ENCODE measurements around the gene TSPAN17.
"Not testable (repeated sequence)": the region's sequence is repeated elsewhere in the genome, so short reads cannot be mapped to it uniquely, and the experiment has no call there.

Gene TSPAN17

GRCh38 chr5:176690911-176691310, 43.6 kb downstream of the TSPAN17 start:
- Mint-ChIP-seq H3K27me3 (peaks cover 43% of the 10 kb centered on the region), H3K4me3 (no peak overlapping the region), H3K27ac (no peak overlapping the region)

GRCh38 chr5:176691524-176691923, 44.2 kb downstream of the TSPAN17 start:
- H3K4me1 Mint-ChIP-seq (ENCODE audit: low read depth): no peaks in the 10 kb centered on the region
- H3K27me3 Mint-ChIP-seq: peaks cover 45% of the 10 kb centered on the region
- no peaks in the 10 kb centered on the region for H3K36me3 Mint-ChIP-seq (ENCODE audit: low read depth)
- H3K27ac Mint-ChIP-seq: no peak overlapping the region
- no peak overlapping the region for H3K4me3 Mint-ChIP-seq
- H3K9me3 Mint-ChIP-seq: no peaks in the 10 kb centered on the region

More at GRCh38 chr5:176690911-176691310, 43.6 kb downstream of the TSPAN17 start:
- H3K9me3 Mint-ChIP-seq: peaks cover 1% of the 10 kb centered on the region
- H3K4me1 Mint-ChIP-seq (ENCODE audit: low read depth): no peaks in the 10 kb centered on the region
- no peaks in the 10 kb centered on the region for H3K36me3 Mint-ChIP-seq (ENCODE audit: low read depth)

- H3K27ac Mint-ChIP-seq: no peak overlapping the region
- H3K36me3 Mint-ChIP-seq (ENCODE audit: low read depth): no peaks in the 10 kb centered on the region
- no peaks in the 10 kb centered on the region for H3K9me3 Mint-ChIP-seq
- no peak overlapping the region for H3K4me3 Mint-ChIP-seq
- H3K4me1 Mint-ChIP-seq (ENCODE audit: low read depth): no peaks in the 10 kb centered on the region
- H3K27me3 Mint-ChIP-seq: peaks cover 53% of the 10 kb centered on the region
Observed at GRCh38 chr5:176692326-176692725, 45.0 kb downstream of the TSPAN17 start.

- H3K4me1 Mint-ChIP-seq (ENCODE audit: low read depth): no peaks in the 10 kb centered on the region
- H3K36me3 Mint-ChIP-seq (ENCODE audit: low read depth): no peaks in the 10 kb centered on the region
- H3K4me3 Mint-ChIP-seq: no peak overlapping the region
- H3K9me3 Mint-ChIP-seq: no peaks in the 10 kb centered on the region
- H3K27me3 Mint-ChIP-seq: peaks cover 56% of the 10 kb centered on the region
- no peak overlapping the region for H3K27ac Mint-ChIP-seq
Observed at GRCh38 chr5:176692839-176693476, 45.7 kb downstream of the TSPAN17 start.

GRCh38 chr5:176693477-176693851, 46.2 kb downstream of the TSPAN17 start:
- H3K4me1 Mint-ChIP-seq (ENCODE audit: low read depth): no peaks in the 10 kb centered on the region
- peaks cover 61% of the 10 kb centered on the region for H3K27me3 Mint-ChIP-seq
- no peaks in the 10 kb centered on the region for H3K9me3 Mint-ChIP-seq
- no peaks in the 10 kb centered on the region for H3K36me3 Mint-ChIP-seq (ENCODE audit: low read depth)
- H3K27ac Mint-ChIP-seq: no peak overlapping the region
- no peak overlapping the region for H3K4me3 Mint-ChIP-seq

- H3K4me1 Mint-ChIP-seq (ENCODE audit: low read depth): no peaks in the 10 kb centered on the region
- H3K27ac Mint-ChIP-seq: no peak overlapping the region
- H3K4me3 Mint-ChIP-seq: no peak overlapping the region
Observed at GRCh38 chr5:176694146-176694545, 46.9 kb downstream of the TSPAN17 start.

GRCh38 chr5:176694631-176695030, 47.3 kb downstream of the TSPAN17 start:
- Mint-ChIP-seq H3K27ac (no peak overlapping the region), H3K36me3 (ENCODE audit: low read depth) (no peaks in the 10 kb centered on the region), H3K4me3 (no peak overlapping the region), H3K27me3 (peaks cover 58% of the 10 kb centered on the region), H3K4me1 (ENCODE audit: low read depth) (no peaks in the 10 kb centered on the region), H3K9me3 (no peaks in the 10 kb centered on the region)

More at GRCh38 chr5:176694146-176694545, 46.9 kb downstream of the TSPAN17 start:
- no peaks in the 10 kb centered on the region for H3K36me3 Mint-ChIP-seq (ENCODE audit: low read depth)
- no peaks in the 10 kb centered on the region for H3K9me3 Mint-ChIP-seq
- peaks cover 61% of the 10 kb centered on the region for H3K27me3 Mint-ChIP-seq

- H3K4me1 Mint-ChIP-seq (ENCODE audit: low read depth): no peaks in the 10 kb centered on the region
- no peaks in the 10 kb centered on the region for H3K36me3 Mint-ChIP-seq (ENCODE audit: low read depth)
- H3K27me3 Mint-ChIP-seq: peaks cover 58% of the 10 kb centered on the region
- no peaks in the 10 kb centered on the region for H3K9me3 Mint-ChIP-seq
- H3K4me3 Mint-ChIP-seq: no peak overlapping the region
- no peak overlapping the region for H3K27ac Mint-ChIP-seq
Observed at GRCh38 chr5:176695073-176695472, 47.8 kb downstream of the TSPAN17 start.

GRCh38 chr5:176697267-176697933, 50.1 kb downstream of the TSPAN17 start:
- Mint-ChIP-seq H3K4me3 (no peak overlapping the region), H3K27me3 (peaks cover 61% of the 10 kb centered on the region)

GRCh38 chr5:176697934-176698538, 50.8 kb downstream of the TSPAN17 start:
- Mint-ChIP-seq H3K27me3 (peaks cover 55% of the 10 kb centered on the region), H3K9me3 (no peaks in the 10 kb centered on the region), H3K27ac (no peak overlapping the region), H3K4me1 (ENCODE audit: low read depth) (no peaks in the 10 kb centered on the region), H3K4me3 (no peak overlapping the region), H3K36me3 (ENCODE audit: low read depth) (no peaks in the 10 kb centered on the region)

More at GRCh38 chr5:176697267-176697933, 50.1 kb downstream of the TSPAN17 start:
- no peaks in the 10 kb centered on the region for H3K9me3 Mint-ChIP-seq
- no peaks in the 10 kb centered on the region for H3K4me1 Mint-ChIP-seq (ENCODE audit: low read depth)
- H3K27ac Mint-ChIP-seq: no peak overlapping the region
- H3K36me3 Mint-ChIP-seq (ENCODE audit: low read depth): no peaks in the 10 kb centered on the region

- H3K4me3 Mint-ChIP-seq: not testable (repeated sequence)
Observed at GRCh38 chr5:176699446-176699845, 52.2 kb downstream of the TSPAN17 start.

GRCh38 chr5:176700239-176700847, 53.1 kb downstream of the TSPAN17 start:
- Mint-ChIP-seq H3K4me3 (no peak overlapping the region), H3K36me3 (ENCODE audit: low read depth) (no peaks in the 10 kb centered on the region), H3K27me3 (peaks cover 52% of the 10 kb centered on the region), H3K9me3 (no peaks in the 10 kb centered on the region), H3K4me1 (ENCODE audit: low read depth) (no peaks in the 10 kb centered on the region), H3K27ac (no peak overlapping the region)

More at GRCh38 chr5:176699446-176699845, 52.2 kb downstream of the TSPAN17 start:
- not testable (repeated sequence) for H3K4me1 Mint-ChIP-seq (ENCODE audit: low read depth); H3K27ac Mint-ChIP-seq; H3K9me3 Mint-ChIP-seq; H3K36me3 Mint-ChIP-seq (ENCODE audit: low read depth)
- H3K27me3 Mint-ChIP-seq: peaks cover 51% of the 10 kb centered on the region

GRCh38 chr5:176702671-176703641, 55.7 kb downstream of the TSPAN17 start:
- H3K9me3 Mint-ChIP-seq: no peaks in the 10 kb centered on the region
- H3K27ac Mint-ChIP-seq: no peak overlapping the region
- H3K4me1 Mint-ChIP-seq (ENCODE audit: low read depth): no peaks in the 10 kb centered on the region
- no peaks in the 10 kb centered on the region for H3K36me3 Mint-ChIP-seq (ENCODE audit: low read depth)
- no peak overlapping the region for H3K4me3 Mint-ChIP-seq
- H3K27me3 Mint-ChIP-seq: peaks cover 40% of the 10 kb centered on the region

- Mint-ChIP-seq H3K4me1 (ENCODE audit: low read depth) (no peaks in the 10 kb centered on the region), H3K27ac (no peak overlapping the region), H3K4me3 (no peak overlapping the region), H3K9me3 (no peaks in the 10 kb centered on the region), H3K36me3 (ENCODE audit: low read depth) (no peaks in the 10 kb centered on the region), H3K27me3 (peaks cover 36% of the 10 kb centered on the region)
Observed at GRCh38 chr5:176703857-176704256, 56.6 kb downstream of the TSPAN17 start.

Measured in stimulated activated naive CD8-positive, alpha-beta T cell treated with anti-CD3 and anti-CD28 coated beads, Interleukin-15, Interleukin-2, amounts not matched to agents 100 ng/mL and 50 ng/mL, for 24 hours (primary cell).